EH (cell line): ENCODE measurements around the gene RABL6.
A peak's percentile ranks its signal among the peaks of the same experiment; 100 is the strongest.
"Not testable (repeated sequence)": the region's sequence is repeated elsewhere in the genome, so short reads cannot be mapped to it uniquely, and the experiment has no call there.

ENCODE experiments used
- DNase-seq: peaks from one replicate; pipeline ENCODE4 v3.0.0-alpha.2; 2015; ENCODE audit warnings: low read depth

The RABL6 gene

DNA sequence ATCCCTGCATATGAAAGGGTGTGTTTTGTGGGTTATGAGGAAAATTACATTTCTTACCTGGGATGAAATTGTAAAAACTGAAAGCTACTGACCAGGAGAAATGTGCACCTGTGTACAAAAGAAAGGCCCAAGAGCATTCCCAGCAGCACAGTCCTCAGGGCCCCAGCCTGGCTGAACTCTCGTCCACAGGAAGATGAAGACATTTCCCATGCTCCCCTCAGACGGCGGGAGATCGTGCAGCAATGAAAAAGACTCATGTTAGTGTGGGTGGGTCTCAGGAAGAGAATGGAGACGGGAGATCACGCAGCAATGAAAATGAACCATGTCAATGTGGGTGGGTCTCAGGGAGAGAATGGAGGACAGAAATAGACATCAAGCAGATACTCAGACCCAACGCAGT is 30.8 kb upstream of the RABL6 start:
- no peak for DNase-seq

DNA sequence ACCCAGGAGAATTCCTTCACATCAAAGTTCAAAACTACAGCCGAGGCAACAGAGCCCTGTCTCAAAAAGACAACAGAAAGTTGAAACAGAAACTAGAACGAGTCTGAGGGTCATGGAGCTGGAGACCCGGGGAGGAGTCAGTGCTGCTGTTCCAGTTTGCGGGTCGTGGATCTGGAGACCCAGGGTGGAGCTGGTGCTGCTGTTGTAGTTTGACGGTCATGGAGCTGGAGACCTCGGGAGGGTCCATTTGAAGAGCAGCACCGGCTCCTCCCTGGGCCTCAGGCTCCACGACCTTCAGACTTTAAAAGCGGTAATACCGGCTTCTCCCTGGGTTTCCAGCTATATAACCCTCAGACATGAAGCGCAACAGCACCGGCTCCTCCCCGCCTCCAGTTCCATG is 30.4 kb upstream of the RABL6 start:
- DNase-seq = no peak

GRCh38 chr9:136779808-136780207 is 27.9 kb upstream of the RABL6 start:
- no peak for DNase-seq

DNA sequence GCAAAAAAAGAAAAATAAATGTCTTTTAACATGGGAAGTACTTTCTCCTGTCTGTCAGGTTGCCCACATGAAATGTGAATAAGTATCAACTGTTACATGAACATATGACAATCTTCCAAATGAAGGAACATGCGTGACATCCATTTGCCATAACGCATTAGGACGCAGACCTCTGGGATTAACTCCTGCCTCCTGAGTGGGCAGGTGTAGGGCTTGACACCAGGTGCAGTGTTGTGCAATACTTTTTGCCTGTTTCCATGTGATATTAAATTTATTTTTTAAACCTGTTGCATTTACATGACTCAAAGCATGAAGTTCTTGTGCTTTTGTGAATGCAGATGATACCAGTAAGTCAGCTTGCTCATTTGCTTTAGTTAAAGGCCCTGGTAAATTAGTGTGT is 25.3 kb upstream of the RABL6 start:
- DNase-seq = no peak

DNA sequence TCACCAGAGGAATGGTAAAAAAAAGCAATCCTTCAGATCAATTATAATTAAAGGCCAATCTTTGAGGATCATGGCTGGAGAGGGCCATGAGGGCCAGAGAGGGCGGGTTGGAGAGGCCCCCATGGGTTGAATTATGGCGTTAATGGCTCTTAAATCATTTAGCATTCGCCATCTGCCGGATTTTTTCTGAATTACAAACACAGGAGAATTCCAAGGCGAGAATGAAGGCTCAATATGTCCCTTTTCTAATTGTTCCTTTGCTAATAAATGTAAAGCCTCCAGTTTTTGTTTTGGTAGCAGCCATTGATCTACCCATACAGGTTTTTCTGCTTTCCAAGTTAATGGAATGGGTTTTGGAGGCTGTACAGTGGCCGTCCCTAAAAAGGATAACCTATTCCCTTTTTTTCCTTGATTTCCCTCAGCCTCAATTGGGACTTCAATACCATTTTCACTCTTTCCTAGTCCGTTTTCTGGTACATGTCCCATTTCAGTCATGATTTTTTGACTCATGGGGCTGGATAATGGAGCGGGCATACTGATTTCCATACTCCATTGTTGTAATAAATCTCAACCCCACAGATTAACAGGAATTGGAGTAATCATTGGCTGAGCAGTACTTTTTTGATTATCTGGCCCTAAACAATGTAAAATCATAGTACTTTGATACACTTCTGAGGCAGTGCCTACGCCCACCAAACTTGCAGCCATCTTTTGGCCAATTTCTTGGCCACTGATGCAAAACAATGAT is 23.3 kb upstream of the RABL6 start:
- peak; percentile 48 for DNase-seq

GRCh38 chr9:136784997-136785361 is 22.8 kb upstream of the RABL6 start:
- no peak for DNase-seq

DNA sequence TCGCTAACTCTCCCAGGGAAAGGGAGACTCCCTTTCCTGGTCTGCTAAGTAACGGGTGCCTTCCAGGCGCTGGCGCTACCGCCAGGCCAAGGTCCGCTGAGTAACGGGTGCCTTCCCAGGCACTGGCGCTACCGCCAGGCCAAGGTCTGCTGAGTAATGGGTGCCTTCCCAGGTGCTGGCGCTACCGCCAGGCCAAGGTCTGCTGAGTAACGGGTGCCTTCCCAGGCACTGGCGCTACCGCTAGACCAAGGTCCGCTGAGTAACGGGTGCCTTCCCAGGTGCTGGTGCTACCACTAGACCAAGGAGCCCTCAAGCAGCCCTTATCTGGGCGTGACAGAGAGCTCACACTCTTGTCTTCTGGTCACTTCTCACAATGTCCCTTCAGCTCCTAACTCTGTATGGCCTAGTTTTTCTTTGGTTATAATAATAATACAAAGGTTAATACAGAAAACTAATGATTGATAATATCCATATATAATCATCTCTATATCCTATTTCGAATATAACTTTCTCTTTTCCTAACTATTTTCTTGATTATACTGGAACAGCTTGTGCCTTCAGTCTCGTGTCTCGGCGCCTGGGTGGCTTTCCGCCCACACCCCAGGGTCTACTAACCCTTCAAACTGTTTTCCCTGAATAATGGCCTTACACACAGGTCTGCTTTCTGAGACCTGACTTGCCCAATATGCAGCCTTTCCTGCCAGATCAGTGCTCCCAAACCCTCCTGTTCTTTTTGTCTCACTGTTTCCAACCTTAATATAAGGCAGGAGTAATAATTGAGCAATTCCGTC is 22.0 kb upstream of the RABL6 start:
- not testable (repeated sequence) for DNase-seq

DNA sequence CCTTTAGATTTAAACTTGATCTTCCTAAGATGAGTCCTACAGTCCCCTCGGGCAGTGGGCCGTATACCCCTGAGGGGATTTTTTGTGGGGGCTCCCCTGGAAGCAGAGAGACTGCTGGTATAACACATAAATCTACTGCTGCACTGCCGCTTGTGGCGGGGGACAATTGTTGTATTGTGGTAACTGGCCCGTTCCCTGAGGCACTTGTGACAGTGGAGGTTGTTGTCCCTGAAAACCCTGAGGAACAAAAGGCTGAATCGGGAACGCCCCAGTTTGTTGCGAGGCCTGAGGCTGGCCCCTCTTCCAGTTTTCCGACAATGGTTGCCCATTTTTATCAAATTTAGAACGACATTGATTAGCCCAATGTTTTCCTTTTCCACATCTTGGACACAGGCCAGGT is 21.3 kb upstream of the RABL6 start:
- no peak for DNase-seq

- DNase-seq = not testable (repeated sequence)
Observed at GRCh38 chr9:136786983-136787382, 20.8 kb upstream of the RABL6 start.

DNA sequence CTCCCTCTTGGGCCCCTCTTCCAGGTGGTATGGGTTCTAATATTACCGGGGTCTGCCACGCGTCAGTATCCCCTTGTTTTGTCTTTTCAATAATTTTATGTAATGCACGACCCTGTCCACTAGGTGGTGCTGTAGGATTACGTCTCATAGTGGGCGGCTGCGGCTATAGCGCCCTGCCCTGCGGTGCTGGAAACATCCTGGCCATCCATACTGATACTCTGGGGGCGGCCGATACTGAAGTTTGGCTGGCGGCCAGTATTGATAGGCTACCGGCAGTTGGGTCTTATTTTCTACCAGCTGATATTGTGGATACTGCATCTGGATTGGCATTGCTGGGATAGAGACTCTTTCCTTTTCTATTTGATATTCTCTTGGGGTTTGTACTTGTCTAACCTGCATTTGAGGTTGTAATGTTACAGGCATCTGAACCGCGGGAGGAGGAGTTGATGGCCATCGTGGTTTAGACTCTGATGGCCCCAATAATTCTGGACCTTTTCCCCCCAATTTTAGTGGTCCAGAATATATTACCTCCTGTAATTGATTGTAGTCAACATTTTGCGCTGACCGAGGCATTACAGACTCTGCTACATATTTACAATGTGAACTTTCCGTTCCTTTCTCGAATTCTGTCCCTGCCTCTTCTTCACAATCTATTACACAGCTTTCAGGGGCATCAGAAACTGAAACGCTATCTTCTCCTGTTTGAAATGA is 19.9 kb upstream of the RABL6 start:
- DNase-seq = peak; percentile 62

DNA sequence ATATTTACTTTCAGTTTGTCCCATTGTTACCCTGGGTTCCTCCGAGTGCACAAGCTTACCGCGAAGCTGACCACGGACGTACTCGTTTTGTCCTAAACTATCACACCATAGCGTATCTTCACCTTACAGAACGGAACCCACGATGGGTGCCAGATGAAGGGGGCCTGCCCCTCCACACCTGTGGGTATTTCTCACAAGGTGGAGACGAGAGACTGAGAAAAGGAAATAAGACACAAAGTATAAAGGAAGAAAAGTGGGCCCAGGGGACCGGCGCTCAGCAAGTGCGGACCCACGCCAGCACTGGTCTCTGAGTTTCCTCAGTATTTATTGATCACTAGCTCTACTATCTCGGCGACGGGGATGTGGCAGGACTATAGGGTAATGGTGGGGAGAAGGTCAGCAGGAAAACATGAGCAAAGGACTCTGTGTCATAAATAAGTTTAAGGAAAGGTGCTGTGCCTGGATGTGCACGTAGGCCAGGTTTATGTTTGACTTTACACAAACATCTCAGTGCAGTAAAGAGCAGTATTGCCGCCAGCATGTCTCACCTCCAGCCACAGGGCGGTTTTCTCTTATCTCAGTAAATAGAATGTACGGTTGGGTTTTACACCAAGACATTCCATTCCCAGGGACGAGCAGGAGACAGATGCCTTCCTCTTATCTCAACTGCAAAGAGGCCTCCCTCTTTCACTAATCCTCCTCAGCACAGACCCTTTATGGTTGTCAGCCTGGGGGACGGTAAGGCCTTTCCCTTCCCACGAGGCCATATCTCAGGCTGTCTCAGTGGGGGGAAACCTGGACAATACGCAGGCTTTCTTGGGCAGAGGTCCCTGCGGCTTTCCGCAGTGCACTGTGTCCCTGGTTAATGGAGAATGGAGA is 18.9 kb upstream of the RABL6 start:
- DNase-seq = not testable (repeated sequence)

DNA sequence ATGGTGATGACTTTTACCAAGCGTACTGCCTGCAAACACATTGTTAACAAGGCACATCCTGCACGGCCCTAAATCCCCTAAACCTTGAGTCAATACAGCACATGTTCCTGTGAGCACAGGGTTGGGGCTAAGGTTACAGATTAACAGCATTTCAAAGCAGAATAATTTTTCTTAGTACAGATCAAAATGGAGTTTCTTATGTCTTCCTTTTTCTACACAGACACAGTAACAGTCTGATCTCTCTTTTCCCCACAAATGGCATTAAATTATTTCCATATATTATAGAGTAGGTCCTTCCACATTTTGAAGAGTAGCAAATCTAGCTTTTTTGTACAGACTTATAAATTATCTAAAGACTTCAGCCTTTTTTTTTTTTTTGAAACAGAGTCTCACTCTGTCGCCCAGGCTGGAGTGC is 18.2 kb upstream of the RABL6 start:
- DNase-seq = no peak

GRCh38 chr9:136790640-136791515 is 16.9 kb upstream of the RABL6 start, which contains the start of gene TMEM141:
Gene TMEM141, plus strand, starts transcription at chr9:136791344. Its CDS starts 27 bp downstream, at chr9:136791371.
- DNase-seq = peak; percentile 100

DNA sequence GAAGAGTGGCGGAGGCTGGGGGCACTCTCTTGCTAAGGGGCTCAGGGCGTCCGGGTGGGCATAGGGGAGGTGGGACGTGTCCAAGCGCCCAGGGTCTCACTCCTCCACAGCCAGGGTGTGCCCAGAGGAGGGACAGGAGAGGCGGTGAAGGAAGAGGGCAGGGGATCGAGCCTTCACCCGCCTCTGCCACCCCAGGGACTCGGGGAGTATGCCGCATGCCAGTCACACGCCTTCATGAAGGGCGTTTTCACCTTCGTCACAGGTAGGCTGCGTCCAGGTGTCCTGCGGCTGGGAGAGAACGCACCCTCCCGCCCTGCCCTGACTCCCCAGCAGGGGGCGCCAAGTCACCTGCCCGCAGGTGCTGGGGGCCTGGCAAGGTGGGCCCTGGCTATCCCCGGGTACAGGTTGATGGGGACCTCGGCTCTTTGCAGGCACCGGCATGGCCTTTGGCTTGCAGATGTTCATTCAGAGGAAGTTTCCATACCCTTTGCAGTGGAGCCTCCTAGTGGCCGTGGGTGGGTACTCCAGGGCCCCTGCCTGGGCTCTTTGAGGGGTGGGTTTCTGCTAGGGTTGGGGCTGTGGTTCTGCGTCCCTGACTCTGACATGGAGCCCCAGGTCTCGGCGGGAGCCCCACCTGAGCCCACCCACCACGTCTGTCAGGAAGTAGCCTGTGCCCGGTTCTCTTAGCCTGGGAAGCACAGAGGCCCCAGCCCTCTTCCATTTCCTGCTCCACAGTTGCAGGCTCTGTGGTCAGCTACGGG is 16.1 kb upstream of the RABL6 start:
- DNase-seq = peak; percentile 20

DNA sequence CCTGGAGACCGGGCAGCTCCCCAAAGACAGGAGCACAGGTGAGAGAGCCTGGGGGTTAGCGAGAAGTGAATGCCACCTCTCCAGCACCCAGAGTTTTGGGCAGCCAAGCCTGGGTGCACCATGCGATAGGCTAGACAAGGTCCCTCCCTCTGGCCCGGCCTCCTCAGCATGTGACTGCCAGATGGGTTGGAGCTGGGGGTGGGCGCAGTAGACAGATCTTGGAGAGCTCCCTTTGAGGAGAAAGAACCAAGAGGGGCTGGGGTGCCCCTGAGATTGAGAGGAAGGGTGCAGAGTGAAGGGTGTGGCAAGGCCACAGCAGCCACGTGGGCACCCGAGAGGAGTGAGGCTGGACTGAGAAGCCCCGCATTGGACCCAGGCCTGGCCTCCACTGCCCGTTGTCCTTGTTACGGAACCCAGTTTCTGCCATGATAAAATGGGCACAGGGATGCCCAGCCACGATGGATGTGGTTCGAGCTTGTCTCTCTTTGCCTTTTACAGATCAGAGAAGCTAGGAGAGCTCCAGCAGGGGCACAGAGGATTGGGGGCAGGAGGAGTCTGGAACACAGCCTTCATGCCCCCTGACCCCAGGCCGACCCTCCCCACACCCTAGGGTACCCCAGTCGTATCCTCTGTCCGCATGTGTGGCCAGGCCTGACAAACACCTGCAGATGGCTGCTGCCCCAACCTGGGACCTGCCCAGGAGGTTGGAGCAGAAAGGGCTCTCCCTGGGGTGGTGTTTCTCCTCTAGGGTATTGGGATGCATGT is 15.2 kb upstream of the RABL6 start:
- no peak for DNase-seq

DNA sequence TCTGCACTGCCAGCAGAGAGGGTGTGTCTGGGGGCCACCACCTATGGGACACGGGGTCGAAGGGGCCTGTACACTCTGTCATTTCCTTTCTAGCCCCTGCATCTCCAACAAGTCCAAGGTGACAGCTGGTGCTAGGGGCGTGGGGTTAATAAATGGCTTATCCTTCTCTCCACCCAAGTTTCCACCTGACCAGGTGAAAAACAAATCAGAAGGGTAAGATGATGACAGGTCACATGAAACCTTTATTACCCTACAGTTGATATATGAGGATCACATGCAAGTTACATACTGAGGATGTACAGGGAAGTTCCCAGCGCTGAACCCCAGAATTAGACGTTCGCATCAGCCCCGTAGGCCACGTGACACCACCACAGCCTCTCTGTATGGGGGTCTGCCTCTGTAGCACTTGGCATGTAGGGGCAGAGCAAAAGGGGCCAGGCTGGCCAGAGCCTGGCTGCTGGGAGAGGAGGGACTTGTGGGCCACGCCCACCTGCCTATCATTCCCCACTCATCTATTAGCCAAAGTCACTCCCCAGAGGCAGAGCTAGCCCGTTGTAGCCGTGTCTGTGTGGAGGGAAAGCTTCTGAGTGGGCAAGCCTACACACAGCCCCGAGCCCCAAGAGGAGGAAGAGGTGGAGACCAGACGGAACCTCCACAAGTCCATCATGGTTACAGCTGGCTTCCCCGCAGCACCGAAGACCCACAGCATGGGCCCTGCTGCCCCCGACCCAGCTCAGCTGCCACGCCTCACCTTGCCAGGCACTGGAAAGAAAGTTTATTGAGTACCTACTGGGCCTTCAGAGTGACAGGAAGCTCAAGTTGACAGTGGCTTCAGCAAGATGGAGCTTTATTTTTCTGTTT is 14.4 kb upstream of the RABL6 start:
- no peak for DNase-seq

DNA sequence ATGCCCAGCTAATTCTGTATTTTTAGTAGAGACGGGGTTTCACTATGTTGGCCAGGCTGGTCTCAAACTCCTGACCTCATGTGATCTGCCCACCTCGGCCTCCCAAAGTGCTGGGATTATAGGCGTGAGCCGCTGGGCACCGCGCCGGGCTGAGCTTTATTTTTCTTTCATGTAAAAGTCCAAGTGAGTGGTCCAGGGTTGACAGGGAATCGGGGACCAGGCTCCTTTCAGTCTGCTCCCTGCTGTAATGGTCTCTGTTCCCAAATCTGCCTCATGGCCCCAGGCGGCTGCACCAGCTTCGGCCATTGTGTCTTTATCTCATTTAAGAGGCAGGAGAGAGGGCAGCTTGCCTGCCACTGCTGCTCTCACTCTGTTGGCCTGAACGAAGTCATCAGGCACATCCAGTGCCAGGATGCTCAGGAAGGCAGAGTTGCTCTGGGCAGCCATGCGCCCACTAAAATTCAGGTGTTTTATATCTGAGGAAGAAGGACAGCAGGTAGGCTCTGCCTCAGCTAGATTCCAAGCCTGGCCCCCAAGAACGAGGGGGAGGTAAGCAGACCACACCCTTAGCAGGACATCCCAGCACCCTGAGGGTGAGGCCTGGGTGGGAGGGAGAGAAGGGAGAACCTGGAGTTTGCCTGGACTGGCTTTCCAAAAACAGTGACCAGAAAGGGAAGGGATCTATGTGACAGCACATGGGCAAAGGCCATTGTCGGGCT is 13.3 kb upstream of the RABL6 start:
- no peak for DNase-seq

DNA sequence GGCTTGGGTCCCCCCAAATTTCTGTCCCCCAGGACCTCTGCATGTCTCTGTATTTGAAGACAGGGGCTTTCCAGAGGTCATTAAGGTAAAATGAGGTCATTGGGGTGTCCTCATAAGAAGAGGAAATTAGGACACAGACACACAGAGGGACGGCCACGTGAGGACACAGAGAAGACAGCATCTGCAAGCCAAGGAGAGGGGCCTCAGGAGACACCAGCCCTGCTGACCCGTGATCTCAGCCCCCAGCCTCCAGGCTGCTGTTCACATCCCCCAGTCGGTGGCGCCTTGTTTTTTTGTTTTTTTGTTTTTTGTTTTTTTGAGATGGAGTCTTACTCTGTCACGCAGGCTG is 12.8 kb upstream of the RABL6 start:
- DNase-seq = no peak
